G401 (cell line): ENCODE data around the gene CASP2. TPM values are rescaled to one million over a fixed set of nuclear protein-coding genes. Genes with fewer than 3 reads are reported as not detected.

Experiments used
- DNase-seq: peaks from one replicate; pipeline ENCODE4 v3.0.0-alpha.2; 2015; ENCODE audit warnings: low spot score
- in situ Hi-C: cut with HindIII; loops from 2 replicates; pipeline ENCODE4 v1.10.0; 2016; ENCODE audit warnings: low sequenced_read_pairs, mixed read lengths
- total RNA-seq: library from RNA; depleted of rRNA; stranded (reverse); fragments of >200 nt; shearing (Covaris generic); gene quantifications from 2 replicates; pipeline ENCODE4 v1.2.3, GENCODE V29; 2014

Gene CASP2
- total RNA-seq, 1 experiment from 2014 or later, result 5.9 TPM

DNA sequence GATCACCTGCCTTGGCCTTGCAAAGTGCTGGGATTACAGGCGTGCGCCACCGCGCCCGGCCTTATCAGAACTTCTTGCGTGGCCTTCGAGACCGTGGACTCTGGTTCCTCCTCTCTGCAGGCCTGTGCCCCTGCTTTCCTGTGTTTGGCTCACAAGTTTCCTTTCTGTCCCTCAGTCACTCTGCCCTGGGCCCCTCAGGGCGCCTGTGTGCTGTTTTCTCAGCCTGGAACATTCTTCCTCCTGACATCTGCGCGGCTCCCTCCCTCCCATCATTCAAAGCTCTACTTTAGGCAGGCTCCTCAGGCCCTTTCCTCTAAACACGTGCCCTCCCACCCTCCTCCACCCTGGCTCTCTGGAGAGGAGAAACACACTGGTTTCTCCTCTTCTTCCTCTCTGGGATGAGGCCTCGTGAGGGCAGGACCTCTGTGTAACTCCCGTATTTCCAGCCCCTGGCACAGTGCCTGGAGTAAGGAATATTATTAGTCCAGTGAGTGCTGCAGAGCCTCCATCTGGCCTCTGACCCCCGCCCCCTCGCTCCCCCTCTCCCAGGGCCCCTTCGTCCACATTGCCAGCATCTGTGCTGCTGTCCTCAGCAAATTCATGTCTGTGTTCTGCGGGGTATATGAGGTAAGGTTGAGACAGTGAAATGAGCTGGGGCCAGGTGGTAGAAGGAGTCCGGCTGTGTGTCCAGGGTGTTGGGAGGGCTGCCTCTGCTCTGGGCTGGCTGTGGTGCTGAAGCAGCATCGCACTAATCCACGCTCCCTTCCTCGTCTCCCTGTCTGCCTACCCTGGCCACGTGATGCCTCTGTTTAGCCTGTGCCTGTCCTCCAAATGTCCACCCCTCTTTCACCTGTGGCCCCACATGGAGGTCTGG is 34.8 kb downstream of the CASP2 start:
- in situ Hi-C loops, result no loop called here
- DNase-seq, result no peak

DNA sequence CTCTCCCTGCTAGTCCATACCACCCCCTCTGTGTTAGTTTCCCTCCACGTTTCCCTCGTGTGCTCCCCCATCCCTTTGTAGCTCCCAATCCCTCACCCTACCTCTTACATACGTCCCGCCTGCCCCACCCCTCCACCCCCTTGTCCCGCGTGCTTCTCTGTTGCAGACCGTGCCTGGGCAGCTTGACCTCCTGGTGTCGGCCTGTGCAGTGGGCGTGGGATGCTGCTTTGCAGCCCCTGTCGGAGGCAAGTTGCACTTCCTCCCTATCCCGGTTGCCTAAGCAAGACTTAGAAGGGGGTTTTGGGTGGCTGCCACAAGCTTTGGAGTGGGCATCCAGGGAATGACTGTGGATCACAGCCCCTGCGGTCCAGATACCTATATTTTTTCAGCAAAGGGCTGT is 35.5 kb downstream of the CASP2 start:
- in situ Hi-C loops, result no loop called here
- DNase-seq, result no peak

- no peak for DNase-seq
- in situ Hi-C loops, result no loop called here
Observed at GRCh38 chr7:143325240-143325639, 37.1 kb downstream of the CASP2 start.

DNA sequence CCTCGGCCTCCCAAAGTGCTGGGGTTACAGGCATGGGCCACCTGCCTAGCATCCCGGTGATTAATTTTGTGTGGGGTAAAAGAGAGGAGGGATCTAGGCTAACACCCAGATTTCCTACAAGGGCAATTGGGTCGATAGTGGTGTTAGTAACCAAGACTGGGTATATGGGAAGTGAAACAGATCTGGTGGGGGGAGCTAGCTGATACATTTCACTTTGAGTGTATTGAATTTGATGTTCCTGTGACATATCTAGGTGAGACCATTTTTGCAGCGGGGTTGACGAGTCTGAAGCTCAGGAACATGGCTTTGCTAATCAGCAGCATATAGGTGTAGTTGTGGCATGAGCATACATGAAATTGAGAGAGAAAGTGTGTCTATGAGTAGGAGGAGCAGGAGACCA is 39.8 kb downstream of the CASP2 start:
- no peak for DNase-seq
- in situ Hi-C loops, result no loop called here

DNA sequence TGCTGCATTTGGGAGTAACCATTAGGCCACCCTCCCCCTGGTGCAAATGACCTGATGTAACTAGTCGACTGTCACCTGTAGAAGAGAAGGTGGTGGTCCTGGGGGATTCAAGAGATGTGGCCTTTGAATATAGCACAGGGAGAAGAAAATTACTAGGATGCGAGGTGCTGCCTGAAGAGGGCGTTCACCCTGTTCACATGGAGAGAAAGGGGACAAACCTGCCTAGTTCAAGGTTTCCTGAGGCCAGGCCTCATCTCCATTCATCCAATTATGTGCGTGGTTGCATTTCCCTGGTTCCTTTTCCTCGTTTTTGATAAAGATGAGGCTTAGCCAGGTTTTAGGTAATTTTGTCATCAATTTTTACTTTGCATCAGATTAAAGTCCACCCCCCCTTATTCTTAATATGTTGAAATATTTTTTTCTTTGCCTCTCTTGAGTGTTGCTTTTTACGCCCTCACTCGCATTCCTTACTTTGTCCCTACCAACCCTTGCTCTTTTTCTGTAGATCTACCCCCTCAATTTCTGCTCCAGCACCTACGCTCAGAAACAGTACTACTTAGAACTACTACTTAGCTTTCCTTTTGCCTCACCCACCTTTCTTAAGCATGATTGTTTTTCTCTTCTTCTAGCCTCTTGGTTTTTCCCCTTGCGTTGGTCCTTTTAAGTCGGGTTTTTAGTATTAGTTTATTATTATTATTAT is 41.5 kb downstream of the CASP2 start:
- in situ Hi-C loops, result no loop called here
- DNase-seq, result no peak

- in situ Hi-C loops, result no loop called here
- no peak for DNase-seq
Observed at GRCh38 chr7:143331179-143331801, 43.1 kb downstream of the CASP2 start.

- in situ Hi-C loops, result no loop called here
- no peak for DNase-seq
Observed at GRCh38 chr7:143334244-143334643, 46.1 kb downstream of the CASP2 start.

GRCh38 chr7:143337216-143337615 is 49.1 kb downstream of the CASP2 start:
- in situ Hi-C loops, result no loop called here
- DNase-seq, result no peak

DNA sequence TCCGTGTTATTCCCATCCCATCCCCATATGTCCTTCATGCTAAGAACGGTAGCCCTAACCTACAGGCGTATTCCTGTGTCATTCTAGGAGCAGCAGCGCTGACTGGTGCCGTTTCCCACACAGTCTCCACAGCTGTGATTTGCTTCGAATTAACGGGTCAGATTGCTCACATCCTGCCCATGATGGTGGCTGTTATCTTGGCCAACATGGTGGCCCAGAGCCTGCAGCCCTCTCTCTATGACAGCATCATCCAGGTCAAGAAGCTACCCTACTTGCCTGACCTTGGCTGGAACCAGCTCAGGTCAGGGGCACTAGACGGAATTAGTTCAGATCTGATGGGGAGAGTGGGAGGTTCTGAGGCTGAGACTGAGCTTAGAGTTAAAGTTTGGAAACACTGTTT is 53.7 kb downstream of the CASP2 start:
- no peak for DNase-seq
- in situ Hi-C loops, result no loop called here

GRCh38 chr7:143343596-143343995 is 55.4 kb downstream of the CASP2 start:
- no peak for DNase-seq
- in situ Hi-C loops, result no loop called here

- in situ Hi-C loops, result no loop called here
- DNase-seq, result peak; percentile 29
Observed at GRCh38 chr7:143345428-143345900, 57.3 kb downstream of the CASP2 start.

DNA sequence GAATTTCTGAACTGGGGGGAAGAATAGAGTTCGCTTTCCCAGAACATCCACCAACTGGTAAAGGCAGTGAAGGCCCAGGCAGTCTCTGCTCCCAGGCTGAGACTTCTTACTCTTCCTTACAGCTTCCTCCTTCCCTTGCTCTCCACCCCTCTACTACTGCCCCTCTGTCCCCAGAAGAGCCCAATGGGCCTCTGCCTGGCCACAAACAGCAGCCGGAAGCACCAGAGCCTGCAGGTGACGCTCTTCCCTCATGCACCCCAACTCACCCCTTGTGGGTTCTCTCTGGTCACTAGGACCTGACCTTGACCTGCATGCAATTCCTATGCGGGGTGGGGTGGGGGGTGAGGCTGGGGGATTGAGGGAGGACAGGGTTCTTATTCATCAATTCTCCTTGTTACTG is 57.9 kb downstream of the CASP2 start:
- in situ Hi-C loops, result no loop called here
- DNase-seq, result no peak

DNA sequence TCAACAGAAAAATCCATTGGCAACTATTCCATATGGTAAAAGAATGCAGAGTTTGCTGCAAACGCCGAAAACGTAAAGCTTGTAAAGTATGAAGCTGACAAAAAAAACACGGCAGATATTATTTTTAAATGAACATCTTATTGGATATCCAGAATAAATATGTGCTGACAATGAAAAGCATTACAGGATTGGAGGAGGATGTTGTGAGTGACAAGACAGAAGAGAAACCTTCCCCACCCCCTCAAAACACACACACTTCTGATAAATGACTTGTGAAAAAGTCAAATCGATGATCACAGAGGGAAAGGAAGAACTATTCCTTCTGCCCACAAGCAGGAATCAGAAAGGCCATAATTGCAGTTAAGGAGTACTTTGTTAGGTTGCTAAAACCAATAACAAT is 59.8 kb downstream of the CASP2 start:
- DNase-seq, result no peak
- in situ Hi-C loops, result no loop called here

DNA sequence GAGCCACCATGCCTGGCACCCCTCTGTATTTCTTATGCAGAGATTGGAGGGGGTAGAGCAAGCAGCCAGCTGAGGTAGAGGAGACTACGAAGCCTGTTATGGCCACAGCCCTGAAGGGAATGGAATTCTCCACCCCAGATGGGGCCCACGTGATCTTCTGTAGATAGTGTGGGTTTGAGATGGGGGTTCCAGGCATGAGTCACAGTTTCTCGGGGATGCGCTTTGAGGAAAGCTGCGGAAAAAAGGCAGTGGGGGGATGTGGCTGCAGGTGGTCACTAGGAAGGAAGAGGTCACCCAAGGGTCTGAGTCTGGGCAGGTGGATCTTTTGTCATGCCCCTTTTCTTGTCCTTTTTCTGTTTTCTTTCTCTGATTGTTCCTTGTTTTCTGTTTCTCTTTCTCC is 62.9 kb downstream of the CASP2 start:
- no peak for DNase-seq
- in situ Hi-C loops, result no loop called here

GRCh38 chr7:143351574-143351973 is 63.4 kb downstream of the CASP2 start:
- DNase-seq, result no peak
- in situ Hi-C loops, result no loop called here

DNA sequence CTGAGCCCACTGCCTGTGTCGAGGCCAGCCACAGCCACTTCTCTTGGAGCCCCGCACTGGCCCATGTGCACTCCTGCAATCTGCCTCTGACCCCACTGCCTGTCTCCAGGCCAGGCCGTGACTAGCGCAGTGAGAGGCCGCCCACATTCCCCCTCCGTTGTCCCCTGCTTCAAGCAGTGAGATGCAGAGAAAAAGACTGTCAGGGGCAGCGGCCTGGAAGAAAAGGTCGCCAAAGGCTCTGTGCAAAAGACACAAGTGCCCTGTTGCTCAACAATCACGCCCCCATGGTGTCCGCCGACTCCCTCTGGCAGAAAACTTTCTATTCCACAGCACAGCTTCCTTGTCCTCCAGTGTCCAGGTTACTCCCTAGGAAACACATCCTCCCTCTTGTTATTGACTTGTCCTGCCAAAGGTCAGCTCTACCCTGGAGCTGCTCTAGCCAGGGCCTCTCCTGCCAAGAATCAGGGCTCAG is 64.4 kb downstream of the CASP2 start:
- no peak for DNase-seq
- in situ Hi-C loops, result no loop called here

GRCh38 chr7:143354376-143354775 is 66.2 kb downstream of the CASP2 start:
- DNase-seq, result no peak
- in situ Hi-C loops, result no loop called here

GRCh38 chr7:143354965-143355364 is 66.8 kb downstream of the CASP2 start:
- no peak for DNase-seq
- in situ Hi-C loops, result no loop called here

- in situ Hi-C loops, result no loop called here
- DNase-seq, result no peak
Observed at GRCh38 chr7:143355450-143356385, 67.6 kb downstream of the CASP2 start.
